HG03159 (cell line): ENCODE data around the gene TLCD1.

ENCODE experiments used
- ATAC-seq: cut with Tn5 transposase; IDR thresholded peaks from one replicate; pipeline ENCODE4 v1.9.1; 2021; ENCODE audit warnings: mild to moderate bottlenecking, moderate library complexity; ENCODE audit not compliant: unreplicated experiment

Gene TLCD1

GRCh38 chr17:28689011-28689410 is 37.0 kb downstream of the TLCD1 start:
- ATAC-seq, result no peak

- ATAC-seq, result no peak
These were observed 37.6 kb downstream of the TLCD1 start for GRCh38 chr17:28688481-28688880.

DNA sequence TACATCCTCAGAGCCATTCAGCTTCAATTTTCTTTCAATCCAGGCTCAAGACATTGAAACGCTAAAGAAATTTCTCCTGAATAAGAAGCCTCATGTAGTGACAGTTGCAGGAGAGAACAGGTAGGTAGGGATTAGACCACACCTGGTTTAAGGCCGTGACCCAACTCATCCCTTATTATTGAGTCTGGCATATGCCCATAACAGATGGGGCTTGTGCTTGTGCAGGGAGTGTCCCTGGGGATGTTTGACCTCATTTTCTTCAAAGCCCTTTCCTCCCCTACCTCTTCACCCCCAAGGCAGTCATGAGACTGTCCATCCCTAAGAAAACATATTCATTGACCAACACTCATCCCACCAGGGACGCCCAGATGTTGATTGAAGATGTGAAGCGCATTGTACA is 39.7 kb downstream of the TLCD1 start:
- ATAC-seq, result no peak

DNA sequence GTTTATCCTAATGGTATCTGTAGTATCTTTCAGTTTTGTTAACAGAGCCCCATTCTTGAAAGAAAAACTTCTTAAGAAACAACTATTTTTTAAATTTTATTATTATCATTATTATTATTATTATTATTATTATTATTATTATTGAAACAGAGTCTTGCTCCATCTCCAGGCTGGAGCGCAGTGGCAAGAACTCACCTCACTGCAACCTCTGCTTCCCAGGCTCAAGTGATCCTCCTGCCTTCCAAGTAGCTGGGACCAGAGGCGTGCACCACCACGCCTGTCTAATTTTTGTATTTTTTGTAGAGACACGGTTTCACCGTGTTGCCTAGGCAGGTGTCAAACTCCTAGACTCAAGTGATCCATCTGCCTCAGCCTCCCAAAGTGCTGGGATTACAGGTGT is 40.7 kb downstream of the TLCD1 start:
- ATAC-seq, result no peak

DNA sequence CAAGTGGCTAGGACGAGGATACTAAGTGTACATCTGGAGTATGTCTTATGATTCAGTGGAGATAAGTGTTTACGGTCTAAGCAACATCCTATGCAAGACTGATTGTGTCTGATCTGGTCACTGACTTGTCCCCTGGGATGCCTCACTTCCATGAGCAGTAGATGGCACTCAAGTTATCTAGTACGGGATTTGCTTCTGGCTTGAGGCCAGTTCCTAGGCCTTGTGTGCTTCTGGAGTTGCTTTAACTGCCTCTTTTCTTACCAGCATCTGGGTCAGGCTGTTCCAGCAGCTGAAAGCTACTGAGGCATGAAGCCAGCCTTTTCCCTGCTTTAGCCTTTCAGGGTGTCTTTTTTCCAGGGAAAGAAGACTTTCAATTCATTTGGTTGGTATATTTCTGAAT is 41.1 kb downstream of the TLCD1 start:
- ATAC-seq, result no peak

GRCh38 chr17:28682655-28683054 is 43.4 kb downstream of the TLCD1 start:
- no peak for ATAC-seq

DNA sequence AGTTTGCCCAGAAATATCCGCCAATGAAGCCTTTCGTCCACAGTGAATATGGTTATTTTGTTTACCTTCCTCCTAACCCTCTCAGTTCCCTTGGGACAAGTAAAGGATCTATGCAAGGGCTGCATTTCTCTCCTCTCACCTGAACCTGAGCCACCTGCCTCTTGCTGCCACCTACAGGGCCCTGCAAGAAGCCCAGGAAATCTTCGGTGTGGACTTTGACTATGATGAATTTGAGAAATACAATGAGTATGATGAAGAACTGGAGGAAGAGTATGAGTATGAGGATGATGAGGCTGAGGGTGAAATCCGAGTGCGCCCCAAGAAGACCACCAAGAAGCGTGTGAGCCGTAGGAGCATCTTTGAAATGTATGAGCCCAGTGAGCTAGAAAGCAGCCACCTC is 50.1 kb downstream of the TLCD1 start:
- no peak for ATAC-seq

- no peak for ATAC-seq
These were observed 50.5 kb downstream of the TLCD1 start for GRCh38 chr17:28675490-28675889.
